DOHH2 (cell line): Measurements from ENCODE around the gene PIAS3.

ENCODE experiments used
- CTCF ChIP-seq: fragments of 200-600 bp; sonication (generic); IDR thresholded peaks from one replicate; pipeline ENCODE4 v1.5.1; 2014; ENCODE audit warnings: antibody characterized with exemption, mild to moderate bottlenecking, low read depth, low read length; ENCODE audit not compliant: poor library complexity, severe bottlenecking
- EZH2phosphoT487 ChIP-seq: fragments of 200-600 bp; sonication (generic); IDR thresholded peaks from 2 replicates; pipeline ENCODE4 v1.6.1; 2017; ENCODE audit warnings: borderline replicate concordance, mild to moderate bottlenecking, antibody characterized with exemption, low read length, moderate library complexity, mixed read lengths

- no peak for TF ChIP-seq CTCF
- TF ChIP-seq EZH2phosphoT487, result no peak
Measured at GRCh38 chr1:145884675-145885074, 25.8 kb upstream of the PIAS3 start.
